Vagina (tissue), 2 donors: ENCODE measurements around the gene SPAG17.

Experiments
- POLR2A ChIP-seq, 2 donors: fragments of 450-650 bp; IDR thresholded peaks; one replicate each; pipeline ENCODE4 v1.6.1; 2017; ENCODE audit warnings: antibody characterized with exemption in 2 of 2, mild to moderate bottlenecking in 2 of 2, moderate library complexity in 2 of 2
- TF ChIP-seq, protein P1 (sequence below), 3 experiments: fragments of 450-650 bp in 2 of 3; fragments of 200-600 bp in 1 of 3; sonication (generic) in 1 of 3; IDR thresholded peaks; one replicate each; pipeline ENCODE4 v1.5.1; 2017 to 2019; ENCODE audit warnings: antibody characterized with exemption in 3 of 3, mild to moderate bottlenecking in 2 of 3, moderate library complexity in 2 of 3

DNA sequence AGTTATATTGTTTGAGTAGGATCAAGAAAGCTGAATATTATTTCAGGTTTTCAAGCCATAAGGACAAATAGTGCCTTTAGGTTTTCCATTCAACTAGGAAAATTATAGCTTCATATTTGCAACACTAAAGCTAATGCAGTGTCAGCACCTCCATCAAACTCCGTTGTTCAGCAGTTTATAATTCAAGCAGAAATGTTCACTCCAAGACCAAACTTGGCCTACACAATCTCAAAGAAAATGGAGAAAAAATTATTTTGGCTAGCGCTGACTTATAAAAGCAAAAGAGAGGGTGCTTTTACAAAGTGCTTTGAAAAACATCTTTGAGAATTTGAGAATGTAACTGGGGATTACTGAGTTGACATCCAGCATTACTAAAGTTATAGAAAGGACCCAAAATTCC lies 1.4 kb downstream of the SPAG17 start:
- TF ChIP-seq, protein P1, sequence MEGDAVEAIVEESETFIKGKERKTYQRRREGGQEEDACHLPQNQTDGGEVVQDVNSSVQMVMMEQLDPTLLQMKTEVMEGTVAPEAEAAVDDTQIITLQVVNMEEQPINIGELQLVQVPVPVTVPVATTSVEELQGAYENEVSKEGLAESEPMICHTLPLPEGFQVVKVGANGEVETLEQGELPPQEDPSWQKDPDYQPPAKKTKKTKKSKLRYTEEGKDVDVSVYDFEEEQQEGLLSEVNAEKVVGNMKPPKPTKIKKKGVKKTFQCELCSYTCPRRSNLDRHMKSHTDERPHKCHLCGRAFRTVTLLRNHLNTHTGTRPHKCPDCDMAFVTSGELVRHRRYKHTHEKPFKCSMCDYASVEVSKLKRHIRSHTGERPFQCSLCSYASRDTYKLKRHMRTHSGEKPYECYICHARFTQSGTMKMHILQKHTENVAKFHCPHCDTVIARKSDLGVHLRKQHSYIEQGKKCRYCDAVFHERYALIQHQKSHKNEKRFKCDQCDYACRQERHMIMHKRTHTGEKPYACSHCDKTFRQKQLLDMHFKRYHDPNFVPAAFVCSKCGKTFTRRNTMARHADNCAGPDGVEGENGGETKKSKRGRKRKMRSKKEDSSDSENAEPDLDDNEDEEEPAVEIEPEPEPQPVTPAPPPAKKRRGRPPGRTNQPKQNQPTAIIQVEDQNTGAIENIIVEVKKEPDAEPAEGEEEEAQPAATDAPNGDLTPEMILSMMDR (IDR thresholded peaks at IDR 0.05), result no peak
- no peak for TF ChIP-seq POLR2A (IDR thresholded peaks at IDR 0.05)
